ENCODE results near the gene OR52K1. TPM values are rescaled to one million over a fixed set of nuclear protein-coding genes. Genes with fewer than 3 reads are reported as not detected.
A peak's percentile ranks its signal among the peaks of the same experiment; 100 is the strongest.

Gene OR52K1
- polyA plus RNA-seq (2012; ENCODE audit: missing spikeins), result not detected

DNA sequence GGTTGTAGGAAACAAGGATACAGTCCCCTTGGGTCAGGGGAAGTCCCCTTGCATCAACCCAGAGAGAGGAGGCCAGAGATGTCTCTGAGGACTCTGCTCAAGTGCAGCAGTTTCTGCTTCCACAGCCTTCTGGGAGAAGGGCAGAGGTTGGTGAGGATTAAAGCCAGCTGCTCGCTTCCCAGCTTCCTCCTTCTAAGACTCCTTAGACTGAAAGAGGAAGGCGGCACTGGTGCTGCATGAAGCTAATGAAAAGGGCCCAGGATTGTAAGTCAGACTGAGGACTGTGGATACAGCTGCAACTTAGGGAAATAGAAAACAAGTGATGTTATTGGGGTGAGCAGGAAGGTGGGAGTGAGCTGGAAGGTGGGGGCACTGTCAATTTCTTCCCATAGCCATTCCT lies at the start of gene OR52K1:
Gene OR52K1, plus strand, starts transcription at position 202 of the 400 bp plus-strand sequence. CDS start 6,255 bp downstream, outside the sequence.
- FAIRE-seq (no peak), DNase-seq (ENCODE audit: insufficient read length) (no peak)
- TF ChIP-seq POLR2A (IDR thresholded peaks at IDR 0.05; ENCODE audit: low read depth, low read length) (no peak), TAF1 (IDR thresholded peaks at IDR 0.05; ENCODE audit: borderline replicate concordance, low read depth, low read length) (no peak), POLR2AphosphoS5 (IDR thresholded peaks at IDR 0.05; ENCODE audit: low read depth, low read length) (no peak)

DNA sequence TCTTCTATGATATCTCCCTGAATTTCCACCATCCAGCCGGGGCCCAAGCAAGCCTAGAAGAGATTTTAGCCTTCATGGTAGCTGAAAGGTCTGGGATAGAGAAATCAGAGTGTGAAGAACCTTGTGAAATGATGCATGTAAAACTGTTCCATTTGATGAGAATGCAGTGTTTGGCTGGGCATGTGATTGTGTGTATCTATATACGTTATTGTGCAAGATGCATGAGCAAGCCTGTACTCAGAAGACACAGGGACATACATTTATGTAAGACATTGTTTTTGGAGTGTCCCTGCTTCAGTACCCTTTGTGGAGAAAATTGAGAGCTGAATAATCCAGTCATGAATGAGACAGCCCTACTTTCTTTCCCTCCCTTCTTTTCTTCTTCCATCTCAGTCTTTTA lies 48.6 kb upstream of the OR52K1 start:
- no peak for FAIRE-seq
- TF ChIP-seq POLR2A (IDR thresholded peaks at IDR 0.05; ENCODE audit: low read depth, low read length), result no peak
- TF ChIP-seq TAF1 (IDR thresholded peaks at IDR 0.05; ENCODE audit: borderline replicate concordance, low read depth, low read length), result no peak
- TF ChIP-seq POLR2AphosphoS5 (IDR thresholded peaks at IDR 0.05; ENCODE audit: low read depth, low read length), result no peak
- DNase-seq (ENCODE audit: insufficient read length), result no peak

DNA sequence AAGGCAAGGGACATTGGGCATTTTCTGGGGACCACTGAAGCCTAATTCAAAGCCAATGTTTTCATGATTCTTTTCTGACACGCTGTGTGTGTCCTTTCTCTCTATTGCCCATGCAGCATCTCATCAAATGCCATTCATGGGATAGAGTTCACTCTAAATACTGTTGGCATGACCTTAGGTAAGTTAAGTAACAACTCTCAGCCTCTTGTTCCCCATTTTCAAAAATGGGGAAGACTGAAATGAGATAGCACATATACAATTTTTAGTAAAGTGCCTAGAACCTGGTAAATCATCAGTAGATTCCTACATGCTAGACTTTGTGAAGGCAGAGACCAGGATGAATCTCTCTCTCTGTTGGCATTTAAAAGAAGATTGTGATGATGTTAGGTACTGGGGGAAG lies 46.0 kb upstream of the OR52K1 start:
- FAIRE-seq (no peak), DNase-seq (ENCODE audit: insufficient read length) (no peak)
- TF ChIP-seq POLR2A (IDR thresholded peaks at IDR 0.05; ENCODE audit: low read depth, low read length) (no peak), POLR2AphosphoS5 (IDR thresholded peaks at IDR 0.05; ENCODE audit: low read depth, low read length) (no peak), TAF1 (IDR thresholded peaks at IDR 0.05; ENCODE audit: borderline replicate concordance, low read depth, low read length) (no peak)

DNA sequence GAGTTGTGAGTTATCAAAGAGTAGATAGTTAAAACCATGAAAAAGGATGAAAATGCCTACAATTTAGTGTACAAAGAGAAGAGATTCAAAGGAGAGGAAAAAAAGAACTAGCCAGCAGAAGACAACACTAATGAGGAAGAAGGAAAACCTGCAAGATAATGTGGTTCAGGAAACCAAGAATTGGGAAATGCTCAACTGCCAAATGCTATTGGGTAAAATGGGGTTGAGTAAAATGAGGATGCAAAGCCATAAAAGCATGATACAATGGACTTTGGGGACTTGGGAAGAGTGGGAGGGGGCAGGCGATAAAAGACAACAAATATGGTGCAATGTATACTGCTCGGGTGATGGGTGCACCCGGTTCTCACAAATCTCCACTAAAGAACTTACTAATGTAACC lies 40.9 kb upstream of the OR52K1 start:
- TF ChIP-seq POLR2AphosphoS5 (IDR thresholded peaks at IDR 0.05; ENCODE audit: low read depth, low read length) (no peak), POLR2A (IDR thresholded peaks at IDR 0.05; ENCODE audit: low read depth, low read length) (no peak), TAF1 (IDR thresholded peaks at IDR 0.05; ENCODE audit: borderline replicate concordance, low read depth, low read length) (no peak)
- DNase-seq (ENCODE audit: insufficient read length) (no peak), FAIRE-seq (peak; percentile 30)

DNA sequence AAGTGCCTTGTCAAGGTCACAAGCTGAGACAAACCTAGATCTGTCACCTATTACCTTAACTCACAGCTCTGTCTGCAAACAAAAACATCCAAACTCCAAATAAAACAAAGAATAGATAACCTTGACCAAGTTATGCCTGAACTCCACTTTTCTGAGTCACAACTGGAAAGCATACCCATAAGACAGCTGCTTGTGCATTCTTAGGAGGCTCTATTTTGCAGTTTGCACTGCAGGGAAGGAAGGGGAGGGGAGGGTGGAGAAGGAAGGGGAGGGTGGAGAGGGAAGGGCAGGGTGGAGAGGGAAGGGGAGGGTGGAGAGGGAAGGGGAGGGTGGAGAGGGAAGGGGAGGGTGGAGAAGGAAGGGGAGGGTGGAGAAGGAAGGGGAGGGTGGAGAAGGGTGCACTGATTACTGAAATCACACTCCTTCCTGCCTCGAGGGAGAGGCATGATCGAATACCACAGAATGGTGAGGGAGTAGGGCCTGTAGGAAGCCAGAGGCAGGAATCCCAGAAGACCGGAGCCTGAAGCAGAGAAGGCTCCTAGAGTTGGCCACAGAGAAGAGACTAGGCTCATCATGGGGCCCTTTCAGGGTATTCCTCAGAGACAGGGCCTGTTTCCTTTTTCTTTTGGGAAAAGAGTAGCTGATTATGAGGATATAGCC lies 39.1 kb upstream of the OR52K1 start:
- FAIRE-seq (no peak), DNase-seq (ENCODE audit: insufficient read length) (no peak)
- TF ChIP-seq POLR2A (IDR thresholded peaks at IDR 0.05; ENCODE audit: low read depth, low read length), result no peak
- TF ChIP-seq TAF1 (IDR thresholded peaks at IDR 0.05; ENCODE audit: borderline replicate concordance, low read depth, low read length), result no peak

DNA sequence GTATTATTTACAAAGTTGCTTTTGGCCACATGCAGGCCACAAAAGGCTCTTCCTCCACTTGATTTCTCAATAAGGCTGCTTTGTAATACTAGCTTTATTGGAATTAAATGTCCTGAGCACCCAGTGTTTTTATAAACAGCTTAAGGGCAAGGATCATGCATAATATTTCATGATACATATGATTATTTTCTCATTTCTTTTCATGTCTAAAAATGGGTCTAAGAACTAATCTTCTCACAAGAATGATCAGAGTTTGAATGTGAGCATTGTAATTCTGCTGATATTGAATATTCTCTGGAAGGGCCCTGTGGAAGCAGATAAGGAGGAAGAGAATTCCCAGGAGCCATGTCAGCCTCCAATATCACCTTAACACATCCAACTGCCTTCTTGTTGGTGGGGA lies 33.5 kb upstream of the OR52K1 start, which contains the start of gene OR52K2:
Gene OR52K2, plus strand, starts transcription at position 301 of the 400 bp plus-strand sequence. Its CDS starts 45 bp downstream, at position 346.
- TF ChIP-seq TAF1 (IDR thresholded peaks at IDR 0.05; ENCODE audit: borderline replicate concordance, low read depth, low read length), result no peak
- FAIRE-seq (no peak), DNase-seq (ENCODE audit: insufficient read length) (no peak)

DNA sequence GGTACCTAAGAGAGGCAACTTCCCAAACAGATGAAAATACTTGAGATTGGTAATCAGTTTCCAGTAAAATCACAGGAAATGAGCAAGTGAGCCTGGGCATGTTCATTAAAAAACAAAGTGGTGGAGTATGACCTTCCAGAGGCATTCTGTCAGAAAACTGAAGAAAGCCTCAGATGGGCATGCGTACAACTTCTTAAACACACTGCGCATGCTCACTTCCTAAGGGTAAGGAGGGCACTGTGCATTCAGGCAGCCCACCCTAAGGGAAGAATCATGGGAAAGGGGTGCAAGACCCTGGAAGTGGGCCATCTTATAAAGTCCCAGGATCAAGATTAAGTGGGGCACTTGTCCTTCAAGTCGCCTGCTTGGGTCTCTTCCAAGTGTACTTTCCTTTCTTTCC lies 29.3 kb upstream of the OR52K1 start:
- TF ChIP-seq POLR2A (IDR thresholded peaks at IDR 0.05; ENCODE audit: low read depth, low read length) (no peak), TAF1 (IDR thresholded peaks at IDR 0.05; ENCODE audit: borderline replicate concordance, low read depth, low read length) (no peak), POLR2AphosphoS5 (IDR thresholded peaks at IDR 0.05; ENCODE audit: low read depth, low read length) (no peak)
- DNase-seq (ENCODE audit: insufficient read length) (no peak), FAIRE-seq (no peak)

DNA sequence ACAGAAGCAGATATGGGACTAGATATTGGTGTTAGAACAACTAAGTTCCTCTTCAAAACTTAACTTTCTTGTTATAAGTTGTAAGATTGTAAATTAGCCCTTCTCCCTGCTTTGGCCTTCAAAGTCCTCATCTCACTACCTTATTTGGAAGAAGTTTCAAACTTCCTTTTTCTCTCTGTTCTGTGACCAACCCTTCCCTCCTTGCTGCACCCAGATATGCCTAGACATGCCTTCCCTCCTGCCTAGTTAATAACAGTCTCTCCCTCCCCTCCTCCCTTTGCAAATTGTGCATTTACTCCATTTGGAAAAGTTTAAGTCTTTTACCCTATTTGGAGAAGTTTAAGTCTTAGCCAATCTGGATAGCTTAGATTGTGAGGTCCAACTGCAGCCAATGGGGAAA lies 28.4 kb upstream of the OR52K1 start:
- TF ChIP-seq POLR2A (IDR thresholded peaks at IDR 0.05; ENCODE audit: low read depth, low read length) (no peak), TAF1 (IDR thresholded peaks at IDR 0.05; ENCODE audit: borderline replicate concordance, low read depth, low read length) (no peak), POLR2AphosphoS5 (IDR thresholded peaks at IDR 0.05; ENCODE audit: low read depth, low read length) (no peak)
- DNase-seq (ENCODE audit: insufficient read length) (no peak), FAIRE-seq (peak; percentile 70)

DNA sequence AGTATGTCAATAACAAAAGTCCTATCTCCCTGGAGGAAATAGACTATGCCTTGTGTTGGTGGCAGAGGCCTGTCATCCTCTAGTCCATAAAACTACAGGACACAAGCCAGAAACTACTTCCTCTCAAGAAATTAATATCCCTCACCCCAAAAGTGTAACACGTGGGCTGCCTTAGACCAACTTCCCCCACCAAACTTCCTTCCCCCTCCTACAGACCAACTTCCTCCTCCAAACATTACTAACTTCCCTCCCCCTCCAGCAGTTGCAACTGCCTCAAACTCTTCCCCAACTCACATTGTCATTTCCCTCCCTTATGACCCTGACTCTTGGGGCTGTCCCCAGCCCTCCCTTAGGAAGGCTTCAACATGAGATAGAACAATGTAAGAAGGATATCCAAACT lies 27.0 kb upstream of the OR52K1 start:
- no peak for DNase-seq (ENCODE audit: insufficient read length)
- TF ChIP-seq POLR2AphosphoS5 (IDR thresholded peaks at IDR 0.05; ENCODE audit: low read depth, low read length) (no peak), POLR2A (IDR thresholded peaks at IDR 0.05; ENCODE audit: low read depth, low read length) (no peak), TAF1 (IDR thresholded peaks at IDR 0.05; ENCODE audit: borderline replicate concordance, low read depth, low read length) (no peak)
- FAIRE-seq, result no peak

DNA sequence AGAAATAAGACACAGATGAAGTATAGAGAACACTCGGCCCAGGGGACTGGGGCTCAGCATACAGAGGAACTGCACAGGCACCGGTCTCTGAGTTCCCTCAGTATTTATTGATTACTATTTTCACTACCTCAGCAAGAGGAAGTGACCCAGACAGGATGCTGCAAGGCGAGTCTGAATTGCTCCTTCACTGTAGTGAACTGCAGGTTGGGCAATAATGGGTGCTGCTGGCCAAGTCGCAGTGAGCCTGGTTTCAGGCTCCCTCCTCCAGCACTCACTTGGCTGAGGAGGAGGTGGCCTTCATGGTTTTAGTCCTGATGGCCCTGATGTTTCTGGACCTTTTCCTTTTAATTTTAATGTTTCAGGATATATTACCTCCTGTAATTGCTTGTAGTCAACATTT lies 22.9 kb upstream of the OR52K1 start:
- no peak for DNase-seq (ENCODE audit: insufficient read length)
- TF ChIP-seq TAF1 (IDR thresholded peaks at IDR 0.05; ENCODE audit: borderline replicate concordance, low read depth, low read length) (no peak), POLR2A (IDR thresholded peaks at IDR 0.05; ENCODE audit: low read depth, low read length) (no peak), POLR2AphosphoS5 (IDR thresholded peaks at IDR 0.05; ENCODE audit: low read depth, low read length) (no peak)
- peak; percentile 24 for FAIRE-seq

DNA sequence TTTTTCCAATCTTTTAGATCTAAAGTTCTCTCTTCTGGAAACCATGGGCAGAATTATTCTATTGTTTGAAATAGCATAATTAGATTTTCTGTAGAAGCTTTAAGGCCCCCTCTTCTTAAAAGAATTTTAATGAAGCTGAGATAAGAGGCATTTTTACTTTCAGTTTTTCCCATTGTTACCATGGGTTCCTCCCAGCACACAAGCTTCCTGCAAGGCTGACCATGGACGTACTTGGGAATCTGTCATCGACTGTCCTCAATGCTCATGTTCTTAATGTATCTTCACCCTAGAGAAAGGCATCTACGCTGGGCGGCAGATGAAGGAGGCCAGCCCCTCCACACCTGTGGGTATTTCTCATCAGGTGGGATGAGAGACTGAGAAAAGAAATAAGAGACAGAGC lies 22.3 kb upstream of the OR52K1 start:
- DNase-seq (ENCODE audit: insufficient read length) (no peak), FAIRE-seq (no peak)
- TF ChIP-seq POLR2A (IDR thresholded peaks at IDR 0.05; ENCODE audit: low read depth, low read length) (no peak), TAF1 (IDR thresholded peaks at IDR 0.05; ENCODE audit: borderline replicate concordance, low read depth, low read length) (no peak), POLR2AphosphoS5 (IDR thresholded peaks at IDR 0.05; ENCODE audit: low read depth, low read length) (no peak)

DNA sequence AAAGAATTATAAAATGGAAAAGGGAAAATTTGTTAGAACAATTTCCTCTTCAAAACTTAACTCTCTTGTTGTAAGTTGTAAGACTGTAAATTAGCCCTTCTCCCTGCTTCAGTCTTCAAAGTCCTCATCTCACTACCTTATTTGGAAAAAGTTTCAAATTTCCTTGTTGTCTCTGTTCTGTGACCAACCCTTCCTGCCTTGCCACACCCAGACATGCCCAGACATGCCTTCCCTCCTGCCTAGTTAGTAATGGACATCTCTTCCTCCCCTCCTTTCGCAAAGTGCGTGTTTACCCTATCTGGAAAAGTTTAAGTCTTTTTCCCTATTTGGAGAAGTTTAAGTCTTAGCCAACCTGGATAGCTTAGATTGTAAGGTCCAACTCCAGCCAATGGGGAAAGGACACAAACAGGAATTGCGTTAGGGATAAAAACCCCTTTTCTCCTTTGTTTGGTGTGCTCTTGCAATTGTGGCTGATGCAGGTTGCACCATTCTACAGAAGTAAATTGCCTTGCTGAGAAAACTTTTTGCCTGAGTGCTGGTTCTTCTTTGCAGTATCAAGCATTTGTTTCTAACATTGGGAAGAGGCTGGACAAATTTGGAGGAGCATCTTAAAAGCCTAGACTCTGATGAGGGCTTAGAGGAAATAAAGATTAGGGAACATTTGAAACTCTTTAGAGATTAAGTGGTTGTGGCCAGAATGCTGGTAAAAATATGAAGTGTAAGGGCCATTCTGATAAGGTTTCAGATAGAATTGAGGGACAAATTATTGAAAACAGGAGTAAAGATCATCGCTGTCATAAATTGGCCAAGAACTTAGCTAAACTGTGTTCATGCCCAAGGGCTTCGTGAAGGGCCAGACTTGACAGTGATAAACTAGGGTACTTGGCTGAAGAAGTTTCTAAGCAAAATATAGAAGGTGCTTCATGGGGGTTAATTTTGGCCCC lies 18.0 kb upstream of the OR52K1 start:
- TF ChIP-seq TAF1 (IDR thresholded peaks at IDR 0.05; ENCODE audit: borderline replicate concordance, low read depth, low read length) (no peak), POLR2AphosphoS5 (IDR thresholded peaks at IDR 0.05; ENCODE audit: low read depth, low read length) (no peak), POLR2A (IDR thresholded peaks at IDR 0.05; ENCODE audit: low read depth, low read length) (no peak)
- DNase-seq (ENCODE audit: insufficient read length) (no peak), FAIRE-seq (peak; percentile 9)
